Esophagus muscularis mucosa (tissue), 4 donors: ENCODE measurements around the gene C11orf21. TPM values are rescaled to one million over a fixed set of nuclear protein-coding genes. Genes with fewer than 3 reads are reported as not detected.
A peak's percentile ranks its signal among the peaks of the same experiment; 100 is the strongest.

ENCODE experiments used
- DNase-seq: peaks from one replicate; pipeline ENCODE4 v3.0.0-alpha.2; 2017; ENCODE audit errors: extremely low spot score
- H3K27ac ChIP-seq, 4 donors: fragments of 200-600 bp; sonication (generic); replicated peaks in 1 of 4; 1 replicate in 3 of 4; 2 replicates in 1 of 4; pipeline ENCODE4 v1.5.1; 2016 to 2019; ENCODE audit warnings: mild to moderate bottlenecking in 1 of 4
- H3K27me3 ChIP-seq, 4 donors: fragments of 200-600 bp; sonication (generic); one replicate each; pipeline versions ENCODE4 v1.5.1 to v1.6.0; 2016 to 2019
- H3K36me3 ChIP-seq, 4 donors: fragments of 200-600 bp; sonication (generic); one replicate each; pipeline ENCODE4 v1.5.1; 2016 to 2019
- H3K4me1 ChIP-seq, 4 donors: fragments of 200-600 bp; sonication (generic); one replicate each; pipeline ENCODE4 v1.5.1; 2016 to 2019
- H3K4me3 ChIP-seq, 4 donors: fragments of 200-600 bp; sonication (generic); 1 replicate in 2 of 4; 2 replicates in 2 of 4; pipeline ENCODE4 v1.5.1; 2016 to 2019; ENCODE audit warnings: mild to moderate bottlenecking in 4 of 4, moderate library complexity in 1 of 4
- H3K9me3 ChIP-seq, 4 donors: fragments of 200-600 bp; sonication (generic); 1 replicate in 3 of 4; 2 replicates in 1 of 4; pipeline ENCODE4 v1.5.1; 2016 to 2019
- CTCF ChIP-seq, 3 experiments: fragments of 200-600 bp in 2 of 3; fragments of 450-650 bp in 1 of 3; sonication (generic) in 2 of 3; IDR thresholded peaks; one replicate each; pipeline ENCODE4 v1.5.1; 2017 to 2019; ENCODE audit warnings: antibody characterized with exemption in 3 of 3, mild to moderate bottlenecking in 2 of 3, moderate library complexity in 1 of 3
- EP300 ChIP-seq: sonication (generic); formaldehyde crosslinking; IDR thresholded peaks from one replicate; pipeline ENCODE4 v1.6.1; 2017; ENCODE audit warnings: antibody characterized with exemption
- POLR2A ChIP-seq: fragments of 450-650 bp; IDR thresholded peaks from one replicate; pipeline ENCODE4 v1.6.1; 2017; ENCODE audit warnings: antibody characterized with exemption, moderate library complexity, mild to moderate bottlenecking, low read depth
- POLR2AphosphoS5 ChIP-seq, 2 donors: sonication (generic); formaldehyde crosslinking; IDR thresholded peaks; one replicate each; pipeline ENCODE4 v1.6.1; 2017; ENCODE audit warnings: antibody characterized with exemption in 2 of 2
- WGBS: methylation state at CpG from one replicate; pipeline ENCODE4 v1.1.5; 2018; 5-methylcytosine and 5-hydroxymethylcytosine counted together
- intact Hi-C: fragments of 100-400 bp; cut with DNase I; formaldehyde crosslinking; loops from one replicate; pipeline ENCODE4 v1.15.1; 2023
- total RNA-seq, 4 donors: library from RNA; depleted of rRNA; stranded (reverse); fragments of >200 nt; gene quantifications; one replicate each; pipeline versions ENCODE4 v1.1.0 to v1.2.1, GENCODE V29; 2016

C11orf21 gene
- total RNA-seq, 4 donors from 2014 or later = 0.29 to 1.2 (median 0.83) TPM; not detected in 1

- no peak for TF ChIP-seq EP300
- TF ChIP-seq CTCF (IDR thresholded peaks at IDR 0.05) = no peak
- TF ChIP-seq POLR2AphosphoS5 (IDR thresholded peaks at IDR 0.05) = no peak
- no peak for TF ChIP-seq POLR2A
- no peak for DNase-seq
- H3K27me3 ChIP-seq = no peaks in the 10 kb centered on the region
- H3K27ac ChIP-seq = peak overlapping the region; percentile 79 to 85 (median 84)
- intact Hi-C loops = no loop called here
- H3K36me3 ChIP-seq = no peaks in the 10 kb centered on the region
- H3K4me1 ChIP-seq = peaks cover 32 to 47% (median 43%) of the 10 kb centered on the region in 4 donors
- H3K4me3 ChIP-seq = no peak overlapping the region
- peaks cover 0 to 11% (median 5%) of the 10 kb centered on the region in 4 donors for H3K9me3 ChIP-seq
- WGBS = 96% methylated on average over 9 of the region's 23 CpGs
Measured at GRCh38 chr11:2316169-2316962, 14.6 kb upstream of the C11orf21 start.

- peaks cover 32 to 47% (median 43%) of the 10 kb centered on the region in 4 donors for H3K4me1 ChIP-seq
- intact Hi-C loops = no loop called here
- no peak for DNase-seq
Measured at GRCh38 chr11:2315395-2316168, 13.9 kb upstream of the C11orf21 start.

GRCh38 chr11:2314525-2315394 lies 13.0 kb upstream of the C11orf21 start:
- TF ChIP-seq CTCF (IDR thresholded peaks at IDR 0.05) (no peak), POLR2AphosphoS5 (IDR thresholded peaks at IDR 0.05) (peak; percentile 53 to 63), EP300 (no peak)
- DNase-seq = no peak
- Histone ChIP-seq H3K9me3 (peaks cover 0 to 11% (median 5%) of the 10 kb centered on the region in 4 donors), H3K27me3 (no peaks in the 10 kb centered on the region), H3K27ac (peak overlapping the region; percentile 79 to 85 (median 84)), H3K4me3 (peak overlapping the region; percentile 25 to 39 (median 35)), H3K4me1 (peaks cover 32 to 47% (median 43%) of the 10 kb centered on the region in 4 donors), H3K36me3 (no peaks in the 10 kb centered on the region)
- intact Hi-C loops = no loop called here
- 45% methylated on average over 7 of the region's 16 CpGs for WGBS

More at GRCh38 chr11:2315395-2316168, 13.9 kb upstream of the C11orf21 start:
- H3K36me3 ChIP-seq = no peaks in the 10 kb centered on the region
- peak overlapping the region; percentile 79 to 85 (median 84) for H3K27ac ChIP-seq
- H3K9me3 ChIP-seq = peaks cover 0 to 11% (median 5%) of the 10 kb centered on the region in 4 donors
- WGBS = 68% methylated on average over 10 of the region's 25 CpGs
- peak overlapping the region; percentile 25 to 39 (median 35) for H3K4me3 ChIP-seq
- no peak for TF ChIP-seq EP300
- TF ChIP-seq CTCF (IDR thresholded peaks at IDR 0.05) = no peak
- TF ChIP-seq POLR2A = no peak
- TF ChIP-seq POLR2AphosphoS5 (IDR thresholded peaks at IDR 0.05) = no peak
- H3K27me3 ChIP-seq = no peaks in the 10 kb centered on the region

GRCh38 chr11:2314136-2314524 lies 12.4 kb upstream of the C11orf21 start:
- peaks cover 32 to 47% (median 43%) of the 10 kb centered on the region in 4 donors for H3K4me1 ChIP-seq
- H3K4me3 ChIP-seq = no peak overlapping the region
- H3K9me3 ChIP-seq = peaks cover 0 to 11% (median 5%) of the 10 kb centered on the region in 4 donors
- no peaks in the 10 kb centered on the region for H3K36me3 ChIP-seq
- intact Hi-C loops = no loop called here
- H3K27me3 ChIP-seq = no peaks in the 10 kb centered on the region
- WGBS = 90% methylated on average over 7 of the region's 7 CpGs
- H3K27ac ChIP-seq = peak overlapping the region; percentile 79 to 85 (median 84)
- TF ChIP-seq POLR2AphosphoS5 (IDR thresholded peaks at IDR 0.05) (no peak), CTCF (IDR thresholded peaks at IDR 0.05) (no peak), POLR2A (no peak), EP300 (no peak)
- no peak for DNase-seq
